Activated CD4-positive, alpha-beta T cell treated with anti-CD3 and anti-CD28 coated beads, Interleukin-2, Interleukin-6, amounts not matched to agents 100 ng/mL and 50 ng/mL, durations not matched to agents 16 hours and 8 hours (primary cell): ENCODE results near the gene COBLL1.

Experiments
- DNase-seq: peaks from one replicate; pipeline ENCODE4 v3.0.0-alpha.2; 2020

COBLL1 gene

GRCh38 chr2:164780611-164781178 lies 60.9 kb downstream of the COBLL1 start:
- DNase-seq: no peak

GRCh38 chr2:164779383-164780057 lies 62.1 kb downstream of the COBLL1 start:
- DNase-seq: no peak

- DNase-seq: peak; percentile 68
Observed at GRCh38 chr2:164778723-164779122, 62.9 kb downstream of the COBLL1 start.

GRCh38 chr2:164777847-164778461 lies 63.7 kb downstream of the COBLL1 start:
- no peak for DNase-seq

- no peak for DNase-seq
Observed at GRCh38 chr2:164773635-164774034, 68.0 kb downstream of the COBLL1 start.

- no peak for DNase-seq
Observed at GRCh38 chr2:164773091-164773490, 68.5 kb downstream of the COBLL1 start.

GRCh38 chr2:164771897-164772296 lies 69.7 kb downstream of the COBLL1 start:
- DNase-seq: no peak

GRCh38 chr2:164770421-164770916 lies 71.2 kb downstream of the COBLL1 start:
- DNase-seq: no peak

- no peak for DNase-seq
Observed at GRCh38 chr2:164766954-164767320, 74.7 kb downstream of the COBLL1 start.

- DNase-seq: no peak
Observed at GRCh38 chr2:164766216-164766953, 75.2 kb downstream of the COBLL1 start.

GRCh38 chr2:164764996-164765395 lies 76.6 kb downstream of the COBLL1 start:
- DNase-seq: no peak

- DNase-seq: no peak
Observed at GRCh38 chr2:164764474-164764873, 77.1 kb downstream of the COBLL1 start.

GRCh38 chr2:164763431-164763830 lies 78.2 kb downstream of the COBLL1 start:
- DNase-seq: no peak

GRCh38 chr2:164761737-164762460 lies 79.7 kb downstream of the COBLL1 start:
- DNase-seq: peak; percentile 52

GRCh38 chr2:164761201-164761600 lies 80.4 kb downstream of the COBLL1 start:
- DNase-seq: peak; percentile 51

GRCh38 chr2:164760179-164760578 lies 81.4 kb downstream of the COBLL1 start:
- DNase-seq: no peak

GRCh38 chr2:164757934-164758695 lies 83.5 kb downstream of the COBLL1 start:
- DNase-seq: no peak

GRCh38 chr2:164756773-164757172 lies 84.8 kb downstream of the COBLL1 start:
- DNase-seq: no peak

- no peak for DNase-seq
Observed at GRCh38 chr2:164755952-164756351, 85.7 kb downstream of the COBLL1 start.

- no peak for DNase-seq
Observed at GRCh38 chr2:164754157-164755093, 87.2 kb downstream of the COBLL1 start.

GRCh38 chr2:164752956-164753355 lies 88.7 kb downstream of the COBLL1 start:
- no peak for DNase-seq
